LoVo (cell line): ENCODE results near the gene DENND1A.

Experiments
- DNase-seq: peaks from one replicate; pipeline ENCODE4 v3.0.0-alpha.2; 2016; ENCODE audit warnings: low spot score

The DENND1A gene

GRCh38 chr9:123487944-123488548, 441.9 kb downstream of the DENND1A start:
- DNase-seq, result no peak

GRCh38 chr9:123486431-123486830, 443.5 kb downstream of the DENND1A start:
- no peak for DNase-seq

- DNase-seq, result no peak
Measured at GRCh38 chr9:123485216-123485615, 444.7 kb downstream of the DENND1A start.

GRCh38 chr9:123484130-123484529, 445.8 kb downstream of the DENND1A start:
- no peak for DNase-seq

- DNase-seq, result no peak
Measured at GRCh38 chr9:123483191-123483803, 446.6 kb downstream of the DENND1A start.

GRCh38 chr9:123482295-123482968, 447.5 kb downstream of the DENND1A start:
- no peak for DNase-seq

- DNase-seq, result no peak
Measured at GRCh38 chr9:123481209-123481865, 448.6 kb downstream of the DENND1A start.

- DNase-seq, result no peak
Measured at GRCh38 chr9:123480791-123481190, 449.1 kb downstream of the DENND1A start.

- DNase-seq, result no peak
Measured at GRCh38 chr9:123480096-123480495, 449.8 kb downstream of the DENND1A start.

- DNase-seq, result no peak
Measured at GRCh38 chr9:123478967-123479602, 450.8 kb downstream of the DENND1A start.

GRCh38 chr9:123478160-123478559, 451.8 kb downstream of the DENND1A start:
- no peak for DNase-seq

GRCh38 chr9:123475407-123475806, 454.5 kb downstream of the DENND1A start:
- no peak for DNase-seq

GRCh38 chr9:123472862-123473614, 456.9 kb downstream of the DENND1A start:
- no peak for DNase-seq

- no peak for DNase-seq
Measured at GRCh38 chr9:123471843-123472570, 457.9 kb downstream of the DENND1A start.

- no peak for DNase-seq
Measured at GRCh38 chr9:123470991-123471770, 458.7 kb downstream of the DENND1A start.

- no peak for DNase-seq
Measured at GRCh38 chr9:123470121-123470782, 459.7 kb downstream of the DENND1A start.

GRCh38 chr9:123469282-123469681, 460.6 kb downstream of the DENND1A start:
- no peak for DNase-seq

- DNase-seq, result no peak
Measured at GRCh38 chr9:123468541-123468940, 461.4 kb downstream of the DENND1A start.

- DNase-seq, result no peak
Measured at GRCh38 chr9:123465304-123465703, 464.6 kb downstream of the DENND1A start.

- no peak for DNase-seq
Measured at GRCh38 chr9:123460091-123460490, 469.8 kb downstream of the DENND1A start.
